GM13976 (cell line): ENCODE measurements around the gene SPRY2.

Experiments used
- DNase-seq: peaks from one replicate; pipeline ENCODE4 v3.0.0; 2012; ENCODE audit warnings: low spot score
- in situ Hi-C: fragments of 300-500 bp; cut with MboI; formaldehyde crosslinking; loops from one replicate; pipeline ENCODE4 v1.12.0; 2022; ENCODE audit warnings: low sequenced_read_pairs, mixed read lengths, inconsistent platforms; ENCODE audit not compliant: unreplicated experiment
- TF ChIP-seq, protein P1 (sequence below): IDR thresholded peaks from 2 replicates; pipeline ENCODE4 v1.5.1; 2012; ENCODE audit warnings: borderline replicate concordance, mild to moderate bottlenecking; ENCODE audit not compliant: insufficient read depth; ENCODE audit errors: extremely low read depth, missing control alignments, control extremely low read depth

SPRY2 gene

DNA sequence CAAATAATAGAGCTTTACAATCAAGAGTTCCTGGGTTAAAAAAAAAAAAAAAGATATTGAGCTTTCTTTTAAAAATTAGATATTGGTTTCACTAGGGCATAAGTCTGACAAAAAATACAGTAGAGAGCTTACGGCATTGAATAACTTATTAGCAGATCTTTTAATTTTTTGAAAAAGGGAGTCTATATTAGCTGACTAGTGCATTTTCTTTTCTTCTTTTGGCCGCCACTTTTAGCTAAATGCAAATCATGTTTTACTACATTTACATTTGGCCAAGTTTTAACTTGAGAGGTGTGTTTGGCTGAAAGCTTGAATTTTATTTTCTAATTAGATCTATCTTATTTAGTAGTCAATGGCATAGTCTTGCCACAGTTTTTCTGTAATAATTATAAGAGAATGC is 43.4 kb downstream of the SPRY2 start:
- in situ Hi-C loops: no loop called here
- TF ChIP-seq, protein P1, sequence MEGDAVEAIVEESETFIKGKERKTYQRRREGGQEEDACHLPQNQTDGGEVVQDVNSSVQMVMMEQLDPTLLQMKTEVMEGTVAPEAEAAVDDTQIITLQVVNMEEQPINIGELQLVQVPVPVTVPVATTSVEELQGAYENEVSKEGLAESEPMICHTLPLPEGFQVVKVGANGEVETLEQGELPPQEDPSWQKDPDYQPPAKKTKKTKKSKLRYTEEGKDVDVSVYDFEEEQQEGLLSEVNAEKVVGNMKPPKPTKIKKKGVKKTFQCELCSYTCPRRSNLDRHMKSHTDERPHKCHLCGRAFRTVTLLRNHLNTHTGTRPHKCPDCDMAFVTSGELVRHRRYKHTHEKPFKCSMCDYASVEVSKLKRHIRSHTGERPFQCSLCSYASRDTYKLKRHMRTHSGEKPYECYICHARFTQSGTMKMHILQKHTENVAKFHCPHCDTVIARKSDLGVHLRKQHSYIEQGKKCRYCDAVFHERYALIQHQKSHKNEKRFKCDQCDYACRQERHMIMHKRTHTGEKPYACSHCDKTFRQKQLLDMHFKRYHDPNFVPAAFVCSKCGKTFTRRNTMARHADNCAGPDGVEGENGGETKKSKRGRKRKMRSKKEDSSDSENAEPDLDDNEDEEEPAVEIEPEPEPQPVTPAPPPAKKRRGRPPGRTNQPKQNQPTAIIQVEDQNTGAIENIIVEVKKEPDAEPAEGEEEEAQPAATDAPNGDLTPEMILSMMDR: no peak

DNA sequence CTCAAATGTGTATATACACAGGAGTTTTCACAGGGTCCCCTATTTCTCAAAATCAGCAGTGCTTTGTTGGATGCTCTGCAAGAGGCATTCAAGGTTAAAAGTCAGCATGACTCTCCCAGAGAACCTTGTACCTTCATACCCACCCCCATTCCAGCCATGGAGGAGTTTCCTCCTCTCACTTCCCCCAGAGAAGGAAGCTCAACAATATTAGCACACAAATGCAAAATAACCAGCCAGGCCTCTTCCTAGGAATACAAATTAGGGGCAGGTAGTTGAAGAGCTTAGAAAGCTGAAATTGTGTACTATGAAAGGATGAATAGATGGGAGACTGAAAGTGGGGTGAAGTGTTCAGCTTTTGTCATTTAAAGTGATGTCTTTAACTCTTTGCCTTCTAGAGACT is 43.8 kb downstream of the SPRY2 start:
- no peak for DNase-seq
- in situ Hi-C loops: no loop called here
- TF ChIP-seq, protein P1: no peak

More for the DNA sequence above, 43.4 kb downstream of the SPRY2 start:
- no peak for DNase-seq

DNA sequence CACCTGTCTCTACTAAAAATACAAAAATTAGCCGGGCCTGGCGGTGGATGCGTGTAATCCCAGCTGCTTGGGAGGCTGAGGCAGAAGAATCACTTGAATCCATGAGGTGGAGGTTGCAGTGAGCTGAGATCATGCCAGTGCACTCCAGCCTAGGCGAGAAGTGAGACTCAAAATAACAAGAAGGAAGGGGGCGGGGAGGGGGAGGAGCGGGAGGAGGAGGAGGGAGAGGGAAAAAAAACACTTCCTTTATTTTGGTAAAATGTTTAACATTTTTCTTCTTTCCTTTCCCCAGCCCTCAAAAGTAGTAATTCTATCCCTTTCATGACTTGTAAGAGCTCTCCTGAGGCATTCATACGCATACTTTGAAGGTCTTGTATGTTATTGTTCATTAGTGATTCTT is 44.3 kb downstream of the SPRY2 start:
- DNase-seq: no peak
- TF ChIP-seq, protein P1: no peak
- in situ Hi-C loops: no loop called here

DNA sequence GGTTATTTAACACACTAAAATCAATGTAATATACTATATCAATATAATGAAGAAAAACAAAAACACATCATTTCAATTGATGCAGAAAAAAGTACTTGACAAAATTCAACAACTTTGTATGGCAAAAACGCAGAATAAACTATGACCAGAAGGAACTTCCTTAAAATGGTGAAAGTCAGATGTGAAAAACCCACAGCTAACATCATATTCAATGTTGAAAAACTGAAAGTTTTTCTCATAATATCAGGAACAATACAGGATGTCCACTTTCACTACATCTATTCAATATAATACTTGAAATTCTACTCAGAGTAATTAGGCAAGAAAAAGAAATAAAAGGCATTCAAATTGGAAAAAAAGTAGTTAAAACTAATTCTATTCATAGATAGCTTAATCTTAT is 50.3 kb downstream of the SPRY2 start:
- TF ChIP-seq, protein P1: no peak
- DNase-seq: no peak
- in situ Hi-C loops: no loop called here
